GM23338 (cell line): ENCODE data around the gene RAP1GAP2. TPM values are rescaled to one million over a fixed set of nuclear protein-coding genes. Genes with fewer than 3 reads are reported as not detected.

Source experiments
- ATAC-seq: fragments of 200-7000 bp; cut with Tn5 transposase; 3 replicates; pipeline ENCODE4 v1.9.1; 2020
- DNase-seq: peaks from one replicate; pipeline ENCODE4 v3.0.0-alpha.2; 2015; ENCODE audit warnings: low spot score
- H2AFZ ChIP-seq: fragments of 200-600 bp; sonication (generic); 2 replicates; pipeline ENCODE4 v1.8.0; 2016; ENCODE audit warnings: antibody characterized with exemption, mild to moderate bottlenecking, moderate library complexity
- H3F3A ChIP-seq: fragments of 200-600 bp; sonication (generic); replicated peaks from 2 replicates; pipeline ENCODE4 v1.8.0; 2017; ENCODE audit warnings: antibody characterized with exemption, mixed run types, low read depth
- H3K27ac ChIP-seq: fragments of 200-600 bp; sonication (generic); 2 replicates; pipeline ENCODE4 v1.6.1; 2016; ENCODE audit warnings: low read depth
- H3K27me3 ChIP-seq: fragments of 200-600 bp; sonication (generic); 2 replicates; pipeline ENCODE4 v1.8.0; 2016; ENCODE audit warnings: mild to moderate bottlenecking, mixed run types, moderate library complexity; ENCODE audit not compliant: insufficient read depth
- H3K36me3 ChIP-seq: fragments of 200-600 bp; sonication (generic); 2 replicates; pipeline ENCODE4 v1.8.0; 2016; ENCODE audit warnings: mild to moderate bottlenecking; ENCODE audit not compliant: insufficient read depth
- H3K4me1 ChIP-seq: fragments of 200-600 bp; sonication (generic); 2 replicates; pipeline ENCODE4 v1.8.0; 2016; ENCODE audit warnings: mild to moderate bottlenecking, moderate library complexity; ENCODE audit not compliant: insufficient read depth
- H3K4me2 ChIP-seq: fragments of 200-600 bp; sonication (generic); 2 replicates; pipeline ENCODE4 v1.7.1; 2017; ENCODE audit warnings: mixed run types
- H3K4me3 ChIP-seq: fragments of 200-600 bp; sonication (generic); 2 replicates; pipeline ENCODE4 v1.6.1; 2016; ENCODE audit warnings: mixed run types
- H3K79me2 ChIP-seq: fragments of 200-600 bp; sonication (generic); replicated peaks from 2 replicates; pipeline ENCODE4 v1.8.0; 2017; ENCODE audit warnings: mild to moderate bottlenecking; ENCODE audit not compliant: insufficient read depth
- H3K9me2 ChIP-seq: fragments of 200-600 bp; sonication (generic); 2 replicates; pipeline ENCODE4 v1.8.0; 2017; ENCODE audit not compliant: insufficient read depth
- H4K20me1 ChIP-seq: fragments of 200-600 bp; sonication (generic); replicated peaks from 2 replicates; pipeline ENCODE4 v1.8.0; 2017; ENCODE audit warnings: mild to moderate bottlenecking; ENCODE audit not compliant: insufficient read depth
- H3K27ac Mint-ChIP-seq: 2 replicates; pipeline ENCODE4 v1.8.0; 2020; ENCODE audit warnings: inconsistent platforms, mild to moderate bottlenecking, moderate library complexity, mixed read lengths
- H3K27me3 Mint-ChIP-seq: 3 replicates; pipeline ENCODE4 v1.8.0; 2022; ENCODE audit warnings: low read depth, mild to moderate bottlenecking, moderate library complexity, mixed read lengths, inconsistent platforms; ENCODE audit not compliant: insufficient read depth, poor library complexity
- H3K36me3 Mint-ChIP-seq: 3 replicates; pipeline ENCODE4 v1.8.0; 2021; ENCODE audit warnings: low read depth, mild to moderate bottlenecking, inconsistent platforms, moderate library complexity, mixed read lengths
- H3K4me1 Mint-ChIP-seq: 3 replicates; pipeline ENCODE4 v1.8.0; 2020; ENCODE audit warnings: mild to moderate bottlenecking, inconsistent platforms, mixed read lengths
- H3K4me3 Mint-ChIP-seq: 3 replicates; pipeline ENCODE4 v1.8.0; 2021; ENCODE audit warnings: moderate library complexity, mild to moderate bottlenecking, inconsistent platforms, mixed read lengths
- H3K9me3 Mint-ChIP-seq: 3 replicates; pipeline ENCODE4 v1.8.0; 2020; ENCODE audit warnings: moderate library complexity, mild to moderate bottlenecking, inconsistent platforms, mixed read lengths
- CREB1 ChIP-seq: fragments of 250-450 bp; sonication (Bioruptor Pico); IDR thresholded peaks from 2 replicates; pipeline ENCODE4 v1.5.0; 2020; ENCODE audit warnings: low read depth, mild to moderate bottlenecking, moderate library complexity
- EZH2phosphoT487 ChIP-seq: fragments of 200-600 bp; sonication (generic); IDR thresholded peaks from one replicate; pipeline ENCODE4 v1.8.1; 2018; ENCODE audit warnings: antibody characterized with exemption; ENCODE audit not compliant: unreplicated experiment
- NANOG ChIP-seq: IDR thresholded peaks from 2 replicates; pipeline ENCODE4 v1.6.1; 2016; ENCODE audit warnings: antibody characterized with exemption, borderline replicate concordance
- ZNF331 ChIP-seq: fragments of 250-450 bp; sonication (Bioruptor Pico); IDR thresholded peaks from 2 replicates; pipeline ENCODE4 v1.5.0; 2020; ENCODE audit warnings: low read depth, mild to moderate bottlenecking, moderate library complexity
- polyA plus RNA-seq: library from polyadenylated mRNA; unstranded; fragments of >200 nt; fragmentation: Nextera tagmentation; extraction: Ambion mirVana; gene quantifications from 2 replicates; pipeline ENCODE4 v1.2.1, GENCODE V29; 2016
- total RNA-seq: library from RNA; depleted of rRNA; stranded (reverse); fragments of >200 nt; shearing (Covaris generic); gene quantifications from 2 replicates; pipeline ENCODE4 v1.2.3, GENCODE V29; 2014
- TF ChIP-seq, protein P1 (sequence below): fragments of 250-450 bp; sonication (Bioruptor Pico); IDR thresholded peaks from 2 replicates; pipeline ENCODE4 v1.5.0; 2020; ENCODE audit warnings: mild to moderate bottlenecking, moderate library complexity

RAP1GAP2 gene
- total and polyA plus RNA-seq, 2 experiments from 2014 or later: 17.8 to 46.1 TPM

DNA sequence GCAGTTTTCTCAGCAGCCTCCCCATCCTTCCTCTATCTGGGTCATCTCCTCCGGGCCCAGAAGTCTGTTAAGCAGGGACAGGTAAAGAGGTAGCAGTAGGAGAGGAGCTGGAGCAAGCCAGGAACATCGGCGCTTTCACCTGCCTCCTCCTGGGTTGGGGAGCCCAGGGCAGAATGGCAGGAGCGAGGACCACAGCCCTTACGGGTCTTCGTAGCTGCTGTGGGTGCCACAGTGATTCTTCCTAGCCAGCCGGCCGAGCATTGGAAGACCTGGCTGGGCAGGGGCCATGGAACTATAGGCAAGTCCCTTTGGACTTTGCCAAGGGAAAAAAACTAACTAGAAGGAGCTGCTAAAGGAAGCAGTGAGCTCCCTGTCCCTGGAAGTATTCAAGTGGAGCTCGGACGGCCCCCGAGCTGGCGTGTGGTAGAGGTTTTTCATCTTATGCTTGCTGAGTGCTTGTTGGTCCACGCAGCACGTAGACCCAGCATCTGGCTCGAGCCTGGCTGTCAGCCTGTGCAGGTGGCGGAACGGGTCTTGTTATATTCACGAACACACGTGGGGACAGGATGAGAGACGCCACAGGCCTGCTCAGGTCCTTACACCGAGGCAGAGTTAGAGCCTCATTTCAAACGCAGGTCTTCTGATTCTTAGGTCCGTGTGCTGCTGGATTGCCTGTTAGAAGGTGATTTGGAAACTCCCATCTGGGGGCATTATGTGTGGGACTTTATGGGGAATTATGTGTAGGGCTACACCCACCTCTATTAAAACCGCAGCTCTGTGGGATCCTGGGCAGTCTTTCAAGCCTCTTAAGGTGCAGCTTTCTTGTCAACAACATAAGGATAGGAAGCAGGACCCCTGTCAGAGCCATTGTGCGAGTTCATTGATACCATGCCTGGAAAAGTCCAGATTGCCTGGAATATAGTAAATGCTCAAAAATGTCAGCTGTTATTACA lies 212.4 kb downstream of the RAP1GAP2 start:
- Mint-ChIP-seq H3K36me3 (peaks cover 42% of the 10 kb centered on the region), H3K4me1 (no peaks in the 10 kb centered on the region), H3K4me3 (no peak overlapping the region), H3K27ac (no peak overlapping the region), H3K9me3 (no peaks in the 10 kb centered on the region), H3K27me3 (peaks cover 7% of the 10 kb centered on the region)
- no peaks in the 10 kb centered on the region for H3K9me2 ChIP-seq
- H3K36me3 ChIP-seq: peaks cover 6% of the 10 kb centered on the region; the same call in 1 of the 2 replicates
- no peak overlapping the region for H3K4me2 ChIP-seq
- H2AFZ ChIP-seq: no peak overlapping the region
- ATAC-seq (no peak), DNase-seq (no peak)
- no peak for TF ChIP-seq NANOG
- TF ChIP-seq, protein P1, sequence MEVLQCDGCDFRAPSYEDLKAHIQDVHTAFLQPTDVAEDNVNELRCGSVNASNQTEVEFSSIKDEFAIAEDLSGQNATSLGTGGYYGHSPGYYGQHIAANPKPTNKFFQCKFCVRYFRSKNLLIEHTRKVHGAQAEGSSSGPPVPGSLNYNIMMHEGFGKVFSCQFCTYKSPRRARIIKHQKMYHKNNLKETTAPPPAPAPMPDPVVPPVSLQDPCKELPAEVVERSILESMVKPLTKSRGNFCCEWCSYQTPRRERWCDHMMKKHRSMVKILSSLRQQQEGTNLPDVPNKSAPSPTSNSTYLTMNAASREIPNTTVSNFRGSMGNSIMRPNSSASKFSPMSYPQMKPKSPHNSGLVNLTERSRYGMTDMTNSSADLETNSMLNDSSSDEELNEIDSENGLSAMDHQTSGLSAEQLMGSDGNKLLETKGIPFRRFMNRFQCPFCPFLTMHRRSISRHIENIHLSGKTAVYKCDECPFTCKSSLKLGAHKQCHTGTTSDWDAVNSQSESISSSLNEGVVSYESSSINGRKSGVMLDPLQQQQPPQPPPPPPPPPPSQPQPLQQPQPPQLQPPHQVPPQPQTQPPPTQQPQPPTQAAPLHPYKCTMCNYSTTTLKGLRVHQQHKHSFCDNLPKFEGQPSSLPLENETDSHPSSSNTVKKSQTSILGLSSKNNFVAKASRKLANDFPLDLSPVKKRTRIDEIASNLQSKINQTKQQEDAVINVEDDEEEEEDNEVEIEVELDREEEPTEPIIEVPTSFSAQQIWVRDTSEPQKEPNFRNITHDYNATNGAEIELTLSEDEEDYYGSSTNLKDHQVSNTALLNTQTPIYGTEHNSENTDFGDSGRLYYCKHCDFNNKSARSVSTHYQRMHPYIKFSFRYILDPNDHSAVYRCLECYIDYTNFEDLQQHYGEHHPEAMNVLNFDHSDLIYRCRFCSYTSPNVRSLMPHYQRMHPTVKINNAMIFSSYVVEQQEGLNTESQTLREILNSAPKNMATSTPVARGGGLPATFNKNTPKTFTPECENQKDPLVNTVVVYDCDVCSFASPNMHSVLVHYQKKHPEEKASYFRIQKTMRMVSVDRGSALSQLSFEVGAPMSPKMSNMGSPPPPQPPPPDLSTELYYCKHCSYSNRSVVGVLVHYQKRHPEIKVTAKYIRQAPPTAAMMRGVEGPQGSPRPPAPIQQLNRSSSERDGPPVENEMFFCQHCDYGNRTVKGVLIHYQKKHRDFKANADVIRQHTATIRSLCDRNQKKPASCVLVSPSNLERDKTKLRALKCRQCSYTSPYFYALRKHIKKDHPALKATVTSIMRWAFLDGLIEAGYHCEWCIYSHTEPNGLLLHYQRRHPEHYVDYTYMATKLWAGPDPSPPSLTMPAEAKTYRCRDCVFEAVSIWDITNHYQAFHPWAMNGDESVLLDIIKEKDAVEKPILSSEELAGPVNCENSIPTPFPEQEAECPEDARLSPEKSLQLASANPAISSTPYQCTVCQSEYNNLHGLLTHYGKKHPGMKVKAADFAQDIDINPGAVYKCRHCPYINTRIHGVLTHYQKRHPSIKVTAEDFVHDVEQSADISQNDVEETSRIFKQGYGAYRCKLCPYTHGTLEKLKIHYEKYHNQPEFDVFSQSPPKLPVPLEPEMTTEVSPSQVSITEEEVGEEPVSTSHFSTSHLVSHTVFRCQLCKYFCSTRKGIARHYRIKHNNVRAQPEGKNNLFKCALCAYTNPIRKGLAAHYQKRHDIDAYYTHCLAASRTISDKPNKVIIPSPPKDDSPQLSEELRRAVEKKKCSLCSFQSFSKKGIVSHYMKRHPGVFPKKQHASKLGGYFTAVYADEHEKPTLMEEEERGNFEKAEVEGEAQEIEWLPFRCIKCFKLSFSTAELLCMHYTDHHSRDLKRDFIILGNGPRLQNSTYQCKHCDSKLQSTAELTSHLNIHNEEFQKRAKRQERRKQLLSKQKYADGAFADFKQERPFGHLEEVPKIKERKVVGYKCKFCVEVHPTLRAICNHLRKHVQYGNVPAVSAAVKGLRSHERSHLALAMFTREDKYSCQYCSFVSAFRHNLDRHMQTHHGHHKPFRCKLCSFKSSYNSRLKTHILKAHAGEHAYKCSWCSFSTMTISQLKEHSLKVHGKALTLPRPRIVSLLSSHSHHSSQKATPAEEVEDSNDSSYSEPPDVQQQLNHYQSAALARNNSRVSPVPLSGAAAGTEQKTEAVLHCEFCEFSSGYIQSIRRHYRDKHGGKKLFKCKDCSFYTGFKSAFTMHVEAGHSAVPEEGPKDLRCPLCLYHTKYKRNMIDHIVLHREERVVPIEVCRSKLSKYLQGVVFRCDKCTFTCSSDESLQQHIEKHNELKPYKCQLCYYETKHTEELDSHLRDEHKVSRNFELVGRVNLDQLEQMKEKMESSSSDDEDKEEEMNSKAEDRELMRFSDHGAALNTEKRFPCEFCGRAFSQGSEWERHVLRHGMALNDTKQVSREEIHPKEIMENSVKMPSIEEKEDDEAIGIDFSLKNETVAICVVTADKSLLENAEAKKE: no peak
- TF ChIP-seq ZNF331 (CRISPR knock-in tag): no peak
- TF ChIP-seq CREB1: no peak
- TF ChIP-seq EZH2phosphoT487: no peak
- no peak overlapping the region for H3K4me3 ChIP-seq
- 0 out of 2 replicates have a peak, but pooled peaks cover 3% of the 10 kb centered on the region for H3F3A ChIP-seq
- no peaks in the 10 kb centered on the region for H3K27me3 ChIP-seq
- no peaks in the 10 kb centered on the region for H3K79me2 ChIP-seq
- H4K20me1 ChIP-seq: 0 out of 2 replicates have a peak, but pooled peaks cover 3% of the 10 kb centered on the region
- H3K4me1 ChIP-seq: no peaks in the 10 kb centered on the region
- H3K27ac ChIP-seq: no peak overlapping the region
